Adipocyte (in vitro differentiated cells): ENCODE results near the gene ALDH3A1.
A peak's percentile ranks its signal among the peaks of the same experiment; 100 is the strongest.

Experiments used
- DNase-seq: peaks from one replicate; pipeline ENCODE4 v3.0.0-alpha.2; 2015; ENCODE audit warnings: low read depth
- H3K27me3 ChIP-seq: replicated peaks from 2 replicates; pipeline ENCODE4 v1.7.0; 2013; ENCODE audit warnings: mild to moderate bottlenecking, low read length, moderate library complexity; ENCODE audit not compliant: control insufficient read depth, insufficient read depth
- H3K36me3 ChIP-seq: 2 replicates; pipeline ENCODE4 v1.7.0; 2013; ENCODE audit warnings: low read length, mild to moderate bottlenecking, moderate library complexity; ENCODE audit not compliant: control insufficient read depth, insufficient read depth, severe bottlenecking
- H3K4me1 ChIP-seq: 2 replicates; pipeline ENCODE4 v1.7.0; 2013; ENCODE audit warnings: mild to moderate bottlenecking, low read length, moderate library complexity; ENCODE audit not compliant: control insufficient read depth, insufficient read depth
- H3K4me3 ChIP-seq: 2 replicates; pipeline ENCODE4 v1.7.0; 2013; ENCODE audit warnings: mild to moderate bottlenecking, low read length, moderate library complexity
- H3K9ac ChIP-seq: 2 replicates; pipeline ENCODE4 v1.7.0; 2013; ENCODE audit warnings: mild to moderate bottlenecking, low read length, moderate library complexity
- H3K9me3 ChIP-seq: 2 replicates; pipeline ENCODE4 v1.7.0; 2013; ENCODE audit warnings: mild to moderate bottlenecking, low read length, moderate library complexity; ENCODE audit not compliant: control insufficient read depth

Gene ALDH3A1

GRCh38 chr17:19724501-19725420 is 23.3 kb downstream of the ALDH3A1 start:
- H3K9ac ChIP-seq, result no peak overlapping the region
- H3K4me3 ChIP-seq, result no peak overlapping the region
- no peaks in the 10 kb centered on the region for H3K36me3 ChIP-seq
- peaks cover 7% of the 10 kb centered on the region for H3K27me3 ChIP-seq
- no peak for DNase-seq
- H3K4me1 ChIP-seq, result peaks cover 31% of the 10 kb centered on the region
- H3K9me3 ChIP-seq, result no peaks in the 10 kb centered on the region

DNA sequence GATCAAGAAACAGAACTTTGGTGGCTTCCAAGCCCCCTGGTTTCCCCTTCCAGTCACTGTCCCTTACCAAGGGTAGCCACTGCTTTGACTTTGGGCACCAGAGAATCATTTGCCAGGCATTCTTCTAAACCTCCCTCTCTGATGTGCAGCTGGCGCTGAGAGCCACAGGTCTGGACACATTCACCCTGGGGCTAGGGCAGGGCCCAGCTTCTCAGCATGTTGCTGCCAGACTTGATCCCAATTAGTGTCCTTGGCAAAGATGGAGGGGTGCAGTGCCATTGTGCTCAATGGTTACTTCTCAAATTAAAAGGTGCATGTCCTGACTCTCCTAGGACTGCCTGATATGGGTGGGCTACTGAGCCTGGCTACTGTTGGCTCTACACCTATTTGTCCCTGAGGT is 24.1 kb downstream of the ALDH3A1 start:
- DNase-seq, result peak; percentile 37
- Histone ChIP-seq H3K9ac (no peak overlapping the region), H3K4me1 (peaks cover 31% of the 10 kb centered on the region), H3K27me3 (peaks cover 12% of the 10 kb centered on the region), H3K9me3 (no peaks in the 10 kb centered on the region), H3K36me3 (no peaks in the 10 kb centered on the region), H3K4me3 (no peak overlapping the region)

GRCh38 chr17:19720631-19721426 is 27.3 kb downstream of the ALDH3A1 start:
- Histone ChIP-seq H3K9me3 (no peaks in the 10 kb centered on the region), H3K36me3 (no peaks in the 10 kb centered on the region), H3K4me1 (peaks cover 8% of the 10 kb centered on the region), H3K4me3 (no peak overlapping the region), H3K9ac (no peak overlapping the region), H3K27me3 (peaks cover 30% of the 10 kb centered on the region)
- no peak for DNase-seq

- no peaks in the 10 kb centered on the region for H3K9me3 ChIP-seq
- H3K9ac ChIP-seq, result no peak overlapping the region
- no peak for DNase-seq
- H3K27me3 ChIP-seq, result peaks cover 30% of the 10 kb centered on the region
- H3K4me3 ChIP-seq, result no peak overlapping the region
- no peaks in the 10 kb centered on the region for H3K36me3 ChIP-seq
- H3K4me1 ChIP-seq, result peaks cover 8% of the 10 kb centered on the region
Measured at GRCh38 chr17:19720210-19720475, 28.0 kb downstream of the ALDH3A1 start.

DNA sequence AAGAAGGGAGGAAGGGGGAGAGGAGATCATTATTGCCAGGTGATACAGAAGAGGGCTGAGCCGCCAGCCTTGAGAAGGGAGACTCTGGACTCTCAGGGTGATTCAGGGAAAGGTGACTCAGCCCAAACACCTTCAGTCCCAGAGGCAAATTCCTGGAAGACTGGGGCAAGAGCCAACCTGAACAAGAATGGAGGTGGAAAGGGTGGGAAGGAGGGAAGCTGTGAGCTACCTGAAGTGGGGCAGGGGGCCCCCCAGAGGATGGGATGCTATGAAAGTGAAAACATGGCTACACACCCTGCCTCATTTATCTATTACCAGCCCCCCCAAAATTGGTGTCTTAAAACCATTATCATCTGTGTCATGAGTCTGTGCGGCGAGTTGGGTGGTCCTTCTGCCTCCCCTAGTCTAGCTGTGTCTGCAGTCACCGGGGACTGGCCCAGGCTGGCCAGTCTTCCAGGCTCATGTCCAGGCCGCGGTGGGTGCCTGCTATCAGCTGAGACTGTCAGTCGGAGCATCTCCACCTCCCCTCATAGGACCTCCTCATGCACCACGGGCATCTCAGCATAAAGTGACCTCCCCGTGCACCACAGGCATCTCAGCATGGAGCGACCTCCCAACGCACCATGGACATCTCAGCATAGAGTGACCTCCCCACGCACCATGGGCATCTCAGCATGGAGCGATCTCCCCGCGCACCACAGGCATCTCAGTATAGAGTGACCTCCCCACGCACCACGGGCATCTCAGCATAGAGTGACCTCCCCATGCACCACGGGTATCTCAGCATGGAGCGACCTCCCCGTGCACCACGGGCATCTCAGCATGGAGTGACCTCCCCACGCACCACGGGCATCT is 28.5 kb downstream of the ALDH3A1 start:
- H3K4me3 ChIP-seq, result no peak overlapping the region
- DNase-seq, result no peak
- H3K9ac ChIP-seq, result no peak overlapping the region

GRCh38 chr17:19718613-19719354 is 29.3 kb downstream of the ALDH3A1 start:
- Histone ChIP-seq H3K27me3 (peaks cover 30% of the 10 kb centered on the region), H3K36me3 (no peaks in the 10 kb centered on the region), H3K9me3 (no peaks in the 10 kb centered on the region), H3K4me1 (peaks cover under 1% of the 10 kb centered on the region), H3K4me3 (no peak overlapping the region), H3K9ac (no peak overlapping the region)
- DNase-seq, result no peak

More for the DNA sequence above, 28.5 kb downstream of the ALDH3A1 start:
- H3K27me3 ChIP-seq, result peaks cover 30% of the 10 kb centered on the region
- H3K9me3 ChIP-seq, result no peaks in the 10 kb centered on the region
- no peaks in the 10 kb centered on the region for H3K36me3 ChIP-seq
- H3K4me1 ChIP-seq, result peaks cover 8% of the 10 kb centered on the region

DNA sequence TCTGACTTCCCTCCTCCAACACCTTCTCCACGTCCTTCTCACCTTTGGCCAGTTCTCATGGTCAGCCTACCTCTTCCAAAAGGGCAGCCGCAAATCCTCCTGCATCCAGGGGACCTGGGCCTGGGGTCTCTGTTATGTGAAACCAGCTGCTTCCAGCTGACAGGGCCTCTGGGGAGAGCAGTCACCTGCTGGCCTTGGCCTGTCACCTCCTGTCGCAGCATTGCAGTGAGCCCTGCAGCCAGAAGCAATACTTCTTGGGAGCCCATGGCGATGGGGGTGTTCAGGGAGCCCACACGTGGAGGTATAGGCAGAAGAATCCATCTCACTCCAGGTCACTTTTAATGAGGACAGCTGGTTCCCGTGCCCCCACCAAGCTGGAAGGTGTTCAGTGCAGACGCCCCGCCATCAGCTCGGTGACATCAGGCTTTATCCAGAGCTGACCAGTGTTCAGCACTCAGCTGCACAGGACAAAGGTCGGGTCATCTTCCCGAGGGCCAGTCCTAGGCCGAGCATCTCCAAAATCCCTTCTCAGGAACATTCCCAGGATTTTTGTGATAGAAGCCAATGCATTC is 30.0 kb downstream of the ALDH3A1 start:
- H3K4me1 ChIP-seq, result no peaks in the 10 kb centered on the region
- H3K9ac ChIP-seq, result no peak overlapping the region
- H3K4me3 ChIP-seq, result no peak overlapping the region
- H3K27me3 ChIP-seq, result peaks cover 30% of the 10 kb centered on the region
- no peak for DNase-seq
- H3K9me3 ChIP-seq, result no peaks in the 10 kb centered on the region
- H3K36me3 ChIP-seq, result no peaks in the 10 kb centered on the region

DNA sequence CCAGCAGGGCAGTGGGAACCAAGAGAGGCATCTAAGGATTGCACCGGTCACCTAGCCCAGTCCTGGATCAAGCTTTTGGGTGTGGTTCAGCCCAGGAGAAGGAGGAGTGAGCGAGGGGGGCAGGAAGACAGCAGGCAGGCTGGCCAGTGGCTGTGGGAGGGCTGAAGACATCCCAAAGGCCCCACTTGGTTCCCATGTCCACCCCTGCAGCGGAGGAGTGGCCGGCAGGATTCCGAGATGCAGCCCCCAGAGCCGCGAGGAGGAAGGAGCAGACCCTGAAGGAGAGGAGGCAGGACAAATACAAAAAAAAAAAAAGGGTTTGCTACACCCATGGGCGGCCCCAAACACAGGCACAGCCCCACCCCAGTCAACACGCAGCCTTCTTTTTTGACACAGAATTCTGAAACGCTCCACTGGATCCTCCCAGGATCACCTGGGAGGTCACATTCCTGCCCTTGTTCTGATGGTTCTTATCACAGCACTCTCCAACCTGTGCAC is 30.6 kb downstream of the ALDH3A1 start:
- Histone ChIP-seq H3K36me3 (no peaks in the 10 kb centered on the region), H3K27me3 (peaks cover 30% of the 10 kb centered on the region), H3K4me3 (no peak overlapping the region), H3K9me3 (no peaks in the 10 kb centered on the region), H3K9ac (no peak overlapping the region), H3K4me1 (no peaks in the 10 kb centered on the region)
- DNase-seq, result no peak

DNA sequence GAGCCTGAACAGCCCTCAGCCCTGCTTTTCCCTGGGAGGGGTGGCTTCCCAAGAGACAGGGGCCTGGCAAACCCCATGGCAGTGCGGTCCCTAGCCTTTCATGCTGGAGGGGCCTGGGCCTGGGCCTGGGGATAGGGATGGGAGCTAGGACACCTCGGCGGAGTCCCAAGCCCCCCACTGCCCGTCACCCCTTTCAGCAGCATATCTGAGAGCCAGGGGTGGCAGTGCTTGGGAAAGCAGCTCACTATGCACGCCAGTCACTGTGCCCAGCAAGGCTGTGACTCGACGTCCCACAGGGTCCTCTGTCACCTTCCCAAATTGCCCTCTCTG is 31.1 kb downstream of the ALDH3A1 start:
- no peaks in the 10 kb centered on the region for H3K9me3 ChIP-seq
- no peaks in the 10 kb centered on the region for H3K36me3 ChIP-seq
- H3K27me3 ChIP-seq, result peaks cover 30% of the 10 kb centered on the region
- no peaks in the 10 kb centered on the region for H3K4me1 ChIP-seq
- no peak for DNase-seq
- no peak overlapping the region for H3K9ac ChIP-seq
- no peak overlapping the region for H3K4me3 ChIP-seq
